NCI-H446 (cell line): Measurements from ENCODE around the gene PBX1.

Source experiments
- DNase-seq, 2 experiments: peaks; one replicate each; lab custom pipeline; 2025; lab: John Stamatoyannopoulos, UW

Gene PBX1

GRCh38 chr1:164760569-164760968 is 201.6 kb downstream of the PBX1 start:
- DNase-seq: peak; percentile 49 to 69

GRCh38 chr1:164761009-164761408 is 202.0 kb downstream of the PBX1 start:
- DNase-seq: no peak

DNA sequence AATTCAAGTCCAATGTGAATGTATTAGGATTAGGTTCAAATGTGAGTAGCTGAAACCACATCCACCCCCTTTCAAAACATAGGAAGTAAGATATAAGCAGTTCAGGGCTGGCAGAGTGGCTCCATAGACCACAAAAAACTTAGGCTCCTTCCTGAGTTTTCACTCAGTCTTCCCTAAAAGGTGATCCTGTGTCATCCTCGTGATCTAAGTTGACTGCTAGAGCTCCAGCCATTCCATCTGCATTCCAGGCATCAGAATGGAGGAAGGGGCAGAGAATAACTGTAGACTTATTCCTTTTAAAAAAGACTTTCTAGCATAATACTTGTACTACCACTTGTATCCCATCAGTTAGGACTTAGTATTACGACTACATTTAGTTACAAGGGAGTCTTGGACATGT is 204.1 kb downstream of the PBX1 start:
- DNase-seq: no peak

DNA sequence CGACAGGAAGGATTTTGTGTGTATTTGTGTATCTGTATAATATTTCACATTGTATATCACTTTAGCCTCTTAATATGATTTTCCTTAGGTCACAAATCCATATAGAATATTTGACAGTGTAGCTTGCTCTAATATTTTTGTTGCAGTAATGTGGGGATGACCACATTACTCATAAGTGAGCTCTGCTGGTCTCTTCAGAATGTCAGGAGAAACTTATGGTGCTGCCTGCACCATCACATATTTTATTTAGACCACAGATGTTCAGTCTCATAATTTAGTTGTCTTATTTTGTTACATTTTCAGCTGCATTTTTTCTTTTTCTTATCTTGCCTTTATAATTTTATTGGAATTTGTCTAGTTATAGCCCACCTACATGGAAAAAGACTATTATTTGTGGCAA is 205.3 kb downstream of the PBX1 start:
- DNase-seq: no peak

GRCh38 chr1:164765557-164765956 is 206.6 kb downstream of the PBX1 start:
- DNase-seq: peak in 1 of 2 experiments; percentile 55

DNA sequence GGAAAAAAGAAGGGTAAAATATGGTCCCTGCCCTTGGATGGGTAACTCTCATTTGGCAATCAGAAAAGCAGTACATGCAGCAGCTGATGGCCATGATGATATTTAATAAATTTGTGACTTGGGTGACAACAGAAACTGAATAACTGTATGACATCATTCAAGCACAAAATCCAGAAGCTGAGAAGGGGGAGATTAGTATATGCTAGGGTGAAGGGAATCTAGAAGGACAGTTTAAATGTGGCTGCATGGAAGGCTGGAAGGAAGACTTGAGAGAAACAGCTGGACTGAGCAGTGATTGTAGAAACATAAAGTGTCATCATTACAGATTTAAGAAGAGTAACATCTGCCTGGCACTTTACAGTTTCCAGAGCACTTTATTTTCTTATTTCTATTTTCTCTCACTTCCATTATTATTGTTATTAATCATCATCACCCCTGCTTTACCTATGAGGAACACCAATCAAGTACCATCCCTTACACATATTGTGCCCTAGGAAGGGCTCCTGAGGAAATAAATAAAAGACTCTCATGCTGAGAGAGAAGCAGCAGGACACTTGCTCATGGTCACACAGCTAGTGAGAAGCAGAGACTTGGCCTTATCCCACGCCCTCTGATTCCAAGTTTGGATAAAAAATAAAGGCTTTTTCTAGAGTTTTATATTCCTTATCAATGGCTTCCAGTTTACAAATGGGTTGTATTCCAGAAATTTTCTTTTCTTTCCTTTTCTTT is 207.2 kb downstream of the PBX1 start:
- DNase-seq: no peak

- DNase-seq: peak in 1 of 2 experiments; percentile 45
These were observed 208.9 kb downstream of the PBX1 start for GRCh38 chr1:164767752-164768402.

GRCh38 chr1:164768619-164769018 is 209.6 kb downstream of the PBX1 start:
- DNase-seq: no peak

DNA sequence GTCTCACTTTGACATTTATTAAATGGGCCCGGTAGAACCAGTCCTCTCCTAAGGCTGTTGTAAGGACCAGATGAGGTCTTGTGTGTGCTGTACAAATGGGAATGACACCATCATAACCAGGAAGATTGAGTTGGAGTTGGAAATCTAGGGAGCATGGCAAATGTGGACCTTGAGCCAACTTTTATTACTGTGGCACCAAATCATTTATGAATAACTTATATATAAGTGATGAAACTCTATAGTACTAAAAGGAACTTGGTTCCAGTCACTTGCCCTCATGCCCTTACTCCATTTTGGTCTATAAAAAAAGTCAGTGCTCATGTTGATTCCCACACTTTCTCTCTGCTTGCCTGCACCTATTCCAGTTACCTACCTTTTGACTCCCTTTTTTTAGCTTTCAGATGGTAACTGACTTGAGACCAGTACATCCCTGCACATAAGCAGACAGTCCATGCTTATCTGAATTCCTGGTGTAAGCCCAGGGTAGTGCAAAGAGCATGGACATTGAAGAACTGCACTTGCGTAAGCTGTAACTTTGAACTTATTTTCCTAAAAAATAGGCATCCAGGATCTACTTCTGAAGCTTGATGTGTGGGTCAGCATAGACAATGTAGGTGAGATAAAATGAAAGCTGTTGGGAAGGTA is 210.6 kb downstream of the PBX1 start:
- no peak for DNase-seq

GRCh38 chr1:164770131-164770529 is 211.1 kb downstream of the PBX1 start:
- DNase-seq: no peak

DNA sequence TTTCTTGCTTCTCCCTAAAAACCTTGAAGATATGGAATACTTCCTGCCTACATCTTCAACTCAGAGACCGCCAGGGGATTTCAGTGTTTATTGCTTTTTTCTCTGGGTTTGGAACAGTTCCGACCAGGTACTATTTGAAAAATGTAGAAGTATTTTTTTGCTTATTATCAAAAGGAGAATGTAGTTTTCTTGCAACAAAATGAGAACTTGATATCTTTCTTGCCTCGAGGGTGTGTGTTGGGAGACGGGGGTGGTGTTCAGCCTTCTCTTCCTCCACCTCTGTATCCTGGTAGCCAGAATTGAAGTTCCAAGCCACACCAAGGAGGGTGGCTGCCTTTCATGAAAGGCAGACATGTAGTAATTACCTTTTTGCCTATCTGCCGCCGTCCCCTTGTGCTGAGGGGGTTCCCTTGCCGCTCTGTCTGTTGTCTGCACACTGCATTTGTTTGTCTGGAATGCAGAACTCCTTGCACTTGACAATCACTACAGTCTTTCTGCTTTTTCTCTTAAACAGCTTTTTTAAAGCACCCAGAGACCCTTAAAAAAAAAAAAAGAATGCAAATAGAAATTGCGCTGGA is 212.1 kb downstream of the PBX1 start:
- DNase-seq: no peak

DNA sequence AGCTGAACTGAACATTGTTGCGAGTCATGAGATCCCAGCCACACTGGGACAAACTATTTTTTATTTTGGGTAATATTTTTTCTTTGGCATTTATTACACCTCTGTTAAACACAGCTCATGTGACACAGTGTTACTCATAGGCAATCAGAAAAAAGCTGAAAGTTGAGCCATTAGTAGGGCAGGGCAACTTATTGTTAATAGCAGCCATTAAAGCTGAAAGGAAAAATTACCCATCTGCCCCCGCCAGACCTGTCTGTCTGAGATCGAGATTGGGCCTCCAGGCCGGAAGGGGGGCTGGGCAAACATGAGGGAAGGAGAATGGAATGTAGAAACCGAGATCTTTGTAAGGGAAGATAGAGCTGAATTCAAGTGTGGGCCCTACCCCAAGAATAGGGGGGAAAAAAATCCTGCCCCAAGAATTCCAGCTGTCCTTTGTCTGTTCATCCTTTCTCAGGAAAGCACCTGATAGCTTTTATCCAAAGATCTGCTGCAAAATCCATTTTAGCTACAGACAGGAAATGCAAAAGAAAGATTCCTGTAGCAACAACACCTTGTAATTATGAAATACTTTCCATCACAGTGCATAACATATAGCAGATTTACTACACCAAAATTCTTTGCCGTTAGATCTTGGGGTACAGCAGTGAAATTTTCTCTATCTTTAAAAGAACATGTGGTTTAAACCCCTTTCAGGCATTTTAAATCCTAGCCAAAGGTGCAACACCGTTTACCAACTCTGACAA is 212.8 kb downstream of the PBX1 start:
- DNase-seq: no peak

- DNase-seq: peak in 1 of 2 experiments; percentile 35
These were observed 213.7 kb downstream of the PBX1 start for GRCh38 chr1:164772635-164773034.

- DNase-seq: no peak
These were observed 214.1 kb downstream of the PBX1 start for GRCh38 chr1:164773102-164773501.

DNA sequence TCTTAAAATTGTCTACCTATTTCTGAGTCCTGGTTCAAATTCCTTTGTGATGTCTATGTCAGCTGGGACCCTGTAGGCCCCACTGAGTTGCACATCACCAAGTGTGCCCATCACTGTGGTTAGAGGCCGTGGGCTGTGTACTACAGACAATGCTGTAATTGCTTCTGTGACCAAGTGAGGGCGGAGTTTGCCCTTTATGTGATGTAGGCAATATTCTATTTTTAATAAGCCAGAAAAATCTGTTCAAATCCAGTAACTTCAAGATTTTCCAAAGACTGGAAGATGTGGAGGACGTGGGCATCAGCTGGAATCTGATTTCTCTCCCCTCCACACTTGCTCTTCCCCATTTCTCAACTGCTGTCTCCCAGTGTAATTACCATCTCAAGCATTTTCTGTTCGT is 215.4 kb downstream of the PBX1 start:
- DNase-seq: no peak

GRCh38 chr1:164774819-164775654 is 216.1 kb downstream of the PBX1 start:
- peak in 1 of 2 experiments; percentile 26 for DNase-seq

DNA sequence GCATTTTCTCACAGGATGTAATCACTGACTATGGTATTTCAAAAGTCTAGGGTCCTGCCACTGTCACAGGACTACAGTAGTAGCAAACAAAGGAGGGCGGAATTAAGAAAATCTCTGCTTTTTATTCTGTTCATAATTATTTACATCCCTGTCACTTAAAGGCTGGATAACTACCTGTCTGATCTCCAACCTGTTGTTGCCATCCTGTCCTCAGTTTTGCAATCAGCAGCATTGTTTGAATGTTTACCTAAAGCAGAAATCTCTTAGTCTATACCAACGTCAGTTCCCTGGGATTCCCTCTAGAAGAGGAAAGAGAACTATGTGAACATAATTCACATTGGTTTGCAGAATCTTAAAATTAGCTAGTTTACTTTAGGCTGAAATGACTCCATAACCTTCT is 218.5 kb downstream of the PBX1 start:
- no peak for DNase-seq

DNA sequence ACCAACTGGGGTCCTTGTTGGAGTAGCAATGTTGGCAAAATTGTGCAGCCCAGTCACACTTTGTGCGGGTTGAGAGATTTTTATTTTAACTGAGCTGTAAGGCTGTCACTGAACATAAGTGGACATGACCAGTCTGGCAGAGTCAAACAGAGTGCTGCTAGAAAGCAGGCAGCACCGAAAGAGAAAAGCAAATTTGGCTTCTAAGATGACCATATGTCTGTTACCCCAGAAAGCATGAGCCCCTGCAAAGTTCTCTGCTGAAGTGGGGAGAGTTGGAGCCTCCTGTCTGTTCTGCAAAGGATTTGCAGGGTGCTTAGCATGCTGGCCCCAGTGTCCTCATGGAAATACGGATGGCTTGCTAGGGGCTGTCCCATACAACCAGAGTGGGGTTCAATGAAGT is 220.4 kb downstream of the PBX1 start:
- no peak for DNase-seq

GRCh38 chr1:164780111-164780812 is 221.3 kb downstream of the PBX1 start:
- peak in 1 of 2 experiments; percentile 22 for DNase-seq

DNA sequence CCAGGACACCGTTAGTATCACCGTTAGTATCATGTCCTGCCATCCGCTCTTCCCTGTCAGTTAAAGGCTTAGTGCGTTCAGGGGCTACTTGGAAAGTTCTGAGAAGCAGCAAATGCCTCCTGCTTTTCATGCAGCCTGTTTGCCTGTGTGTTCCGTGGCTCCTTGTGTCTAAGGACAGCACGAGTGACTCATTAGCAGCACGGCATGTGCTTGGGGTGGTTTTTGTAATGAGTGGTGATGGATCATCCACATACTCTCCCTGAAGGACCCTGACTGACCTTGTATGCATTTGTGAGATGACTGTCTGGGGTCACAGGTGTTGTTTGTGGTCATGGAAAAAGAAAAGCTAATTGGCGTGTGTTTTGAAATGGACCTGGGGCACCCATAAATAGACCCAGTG is 221.9 kb downstream of the PBX1 start:
- DNase-seq: no peak

- DNase-seq: peak in 1 of 2 experiments; percentile 76
These were observed 223.0 kb downstream of the PBX1 start for GRCh38 chr1:164781972-164782371.
